ENCODE data around the gene ARHGAP25. TPM values are rescaled to one million over a fixed set of nuclear protein-coding genes. Genes with fewer than 3 reads are reported as not detected.
A peak's percentile ranks its signal among the peaks of the same experiment; 100 is the strongest.

The ARHGAP25 gene
- total and polyA plus RNA-seq, 10 of the 15 experiments (the other 5 are each of a cell fraction or from before 2014, with no cell fraction given) = 0.15 to 1.0 (median 0.46) TPM

- no peak for TF ChIP-seq CEBPZ (IDR thresholded peaks at IDR 0.05; ENCODE audit: low read depth, low read length)
- TF ChIP-seq SIN3A (IDR thresholded peaks at IDR 0.05; ENCODE audit: low read depth, low read length) = no peak
- no peak for TF ChIP-seq NR2F1 (conservative IDR thresholded peaks at IDR 0.05)
Measured at GRCh38 chr2:68726100-68726499, 8.5 kb upstream of the ARHGAP25 start (continued).

DNA sequence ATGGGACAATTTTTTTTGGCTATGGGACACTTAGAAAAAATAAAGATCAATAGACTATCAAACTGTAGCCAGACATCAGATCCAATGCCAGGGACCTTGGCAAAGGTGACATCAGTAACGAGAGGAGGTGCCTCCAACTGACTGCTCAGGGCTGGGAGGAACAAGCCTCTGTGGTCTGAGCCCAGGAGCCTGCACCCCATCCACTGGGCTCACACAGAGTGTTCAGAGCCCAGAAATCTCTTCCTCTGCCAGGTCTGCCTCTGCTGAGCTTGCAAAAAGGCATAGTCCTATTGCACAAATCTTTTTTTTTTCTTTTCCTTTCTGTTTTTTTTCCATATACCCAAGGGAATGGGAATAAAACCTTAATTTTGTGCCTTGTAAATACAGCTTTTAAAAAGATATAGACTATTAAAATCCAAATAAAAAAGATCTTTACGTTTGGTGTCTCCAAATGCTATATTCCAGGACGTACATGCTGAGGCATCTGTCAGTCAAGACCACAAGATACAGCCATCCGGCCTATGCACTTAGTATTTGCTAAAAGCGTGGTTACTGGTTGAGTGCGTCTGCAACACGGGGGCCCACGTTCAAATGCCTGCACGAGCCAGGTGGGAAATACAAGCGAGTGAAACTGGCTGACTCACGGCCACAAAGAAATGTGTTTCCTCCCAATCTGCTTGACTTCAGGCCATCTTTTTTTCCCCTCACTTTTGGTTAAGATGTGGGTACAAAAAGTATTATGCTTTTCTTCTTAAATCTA is 7.8 kb upstream of the ARHGAP25 start:
- peak; percentile 94 for ATAC-seq
- POLR2A ChIA-PET = no interaction called here
- TF ChIP-seq MTA3 (IDR thresholded peaks at IDR 0.05; ENCODE audit: borderline replicate concordance, low read length) = no peak
- TF ChIP-seq MEF2A (IDR thresholded peaks at IDR 0.05; ENCODE audit: insufficient read depth, low read depth, low read length) = peak; percentile 50; the same call in 1 of the 2 replicates
- no peak for TF ChIP-seq TCF7 (IDR thresholded peaks at IDR 0.05; ENCODE audit: borderline replicate concordance)
- TF ChIP-seq JUND (IDR thresholded peaks at IDR 0.05; ENCODE audit: low read depth, low read length) = no peak
- no peak; the same call in 1 of the 2 replicates for TF ChIP-seq ATF2 (IDR thresholded peaks at IDR 0.05; ENCODE audit: low read length)
- peak; percentile 84 to 92 for TF ChIP-seq BHLHE40 (IDR thresholded peaks at IDR 0.05; ENCODE audit: borderline replicate concordance in 1 of 2, low read depth in 2 of 2, low read length in 1 of 2)
- TF ChIP-seq TCF3 (IDR thresholded peaks at IDR 0.05; ENCODE audit: borderline replicate concordance, insufficient read depth, low read depth, low read length) = peak; percentile 93
- peak; percentile 77 for TF ChIP-seq PKNOX1 (IDR thresholded peaks at IDR 0.05)
- peak in 1 of 2 experiments; percentile 24; a peak in 1 of 3 replicates for TF ChIP-seq EGR1 (IDR thresholded peaks at IDR 0.05; ENCODE audit: borderline replicate concordance in 1 of 2, low read depth in 2 of 2, low read length in 2 of 2)
- TF ChIP-seq ASH2L (IDR thresholded peaks at IDR 0.05; ENCODE audit: borderline replicate concordance, low read depth) = no peak
- 0 out of 2 replicates have a peak, but pooled peaks have one; percentile 27 for TF ChIP-seq ZBED1 (IDR thresholded peaks at IDR 0.05; ENCODE audit: borderline replicate concordance)
- no peak for TF ChIP-seq STAT1 (conservative IDR thresholded peaks at IDR 0.05)
- no peak for TF ChIP-seq BRCA1 (IDR thresholded peaks at IDR 0.05; ENCODE audit: low read depth, low read length)

More for the DNA sequence above, 7.8 kb upstream of the ARHGAP25 start:
- DNase-seq (ENCODE audit: low read depth, low spot score) (peak; percentile 68), FAIRE-seq (peak; percentile 92)
- SMC1A ChIA-PET (ENCODE audit: uncharacterized antibody, unreplicated experiment) = interaction anchor here (1.3 kb wide), 1 partner anchor 9 kb away, joined by 3 read pairs; no protein-coding TSS in a partner anchor
- BruUV-seq (replicated peaks) = no TSS peak
- Histone ChIP-seq H4K20me1 (ENCODE audit: control insufficient read depth, insufficient read depth) (no peaks in the 10 kb centered on the region), H3K9ac (ENCODE audit: control insufficient read depth, insufficient read depth, low read length) (peak overlapping the region; percentile 32; the same call in 1 of the 2 replicates), H3K4me3 (no peak overlapping the region), H3K79me2 (ENCODE audit: control insufficient read depth, insufficient read depth, low read length) (no peaks in the 10 kb centered on the region), H3K36me3 (ENCODE audit: control insufficient read depth in 2 of 2, insufficient read depth in 2 of 2, low read length in 1 of 2) (no peaks in the 10 kb centered on the region), H3K27me3 (replicated peaks in 1 of 2; ENCODE audit: control insufficient read depth in 2 of 2, insufficient read depth in 2 of 2, low read length in 1 of 2) (no peaks in the 10 kb centered on the region; a peak in 1 of 4 replicates), H2AFZ (ENCODE audit: control insufficient read depth, low read depth, low read length) (no peak overlapping the region), H3K27ac (ENCODE audit: control insufficient read depth, insufficient read depth) (peak overlapping the region; percentile 40), H3K9me3 (replicated peaks; ENCODE audit: control insufficient read depth, insufficient read depth, low read length) (no peaks in the 10 kb centered on the region), H3K4me2 (ENCODE audit: control insufficient read depth, insufficient read depth) (peak overlapping the region; percentile 66), H3K4me1 (ENCODE audit: control insufficient read depth, insufficient read depth, low read length) (peaks cover 20% of the 10 kb centered on the region)
- RAD21 ChIA-PET (ENCODE audit: unreplicated experiment) = no interaction called here
- 5% methylated on average over 11 of the region's 11 CpGs for WGBS (ENCODE audit: insufficient coverage, insufficient replicate concordance, low lambda C conversion rate, missing lambda C conversion rate)
- intact Hi-C loops (cut with micrococcal nuclease; ENCODE audit: unreplicated experiment) (no loop called here), in situ Hi-C loops (cut with MboI) (no loop called here)
- CTCF ChIA-PET = interaction anchor here (0.7 to 1.9 kb wide), 7 partner anchors 9 to 427 kb away, joined by 3 to 5 read pairs (median 3); no protein-coding TSS in a partner anchor

Measured in GM12878 (cell line).